Sigmoid colon (tissue), 4 donors: ENCODE measurements around the gene TMEM9.

Experiments used
- EP300 ChIP-seq, 4 donors: sonication (generic); formaldehyde crosslinking; IDR thresholded peaks; one replicate each; pipeline ENCODE4 v1.6.1; 2017; ENCODE audit warnings: antibody characterized with exemption in 4 of 4
- POLR2A ChIP-seq, 2 donors: fragments of 450-650 bp; IDR thresholded peaks; one replicate each; pipeline ENCODE4 v1.6.1; 2016; ENCODE audit warnings: antibody characterized with exemption in 2 of 2, mild to moderate bottlenecking in 2 of 2, moderate library complexity in 2 of 2
- TF ChIP-seq, protein P1 (sequence below), 4 experiments: fragments of 450-650 bp in 3 of 4; fragments of 200-600 bp in 1 of 4; IDR thresholded peaks; one replicate each; pipeline ENCODE4 v1.5.1; 2016 to 2019; ENCODE audit warnings: antibody characterized with exemption in 4 of 4, mild to moderate bottlenecking in 3 of 4, moderate library complexity in 2 of 4

DNA sequence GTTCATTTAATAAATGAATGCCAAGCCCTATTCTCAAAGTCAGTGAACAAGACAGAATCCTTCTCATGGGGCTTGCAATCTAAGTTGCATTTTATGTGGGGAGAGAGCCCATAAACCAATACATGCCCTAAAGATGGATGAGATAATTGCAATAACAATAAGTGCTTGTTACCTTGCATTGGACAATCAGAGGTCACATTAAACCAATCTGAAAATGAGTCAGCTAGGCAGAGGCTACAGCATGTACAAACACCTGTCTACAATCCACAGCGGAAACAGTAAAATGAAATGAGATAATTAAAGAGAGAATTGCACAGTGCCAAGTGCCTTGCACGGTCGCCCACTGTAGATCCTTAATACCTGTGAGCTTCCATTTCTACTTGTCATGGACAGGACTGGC, 28.9 kb upstream of the TMEM9 start:
- TF ChIP-seq, protein P1, sequence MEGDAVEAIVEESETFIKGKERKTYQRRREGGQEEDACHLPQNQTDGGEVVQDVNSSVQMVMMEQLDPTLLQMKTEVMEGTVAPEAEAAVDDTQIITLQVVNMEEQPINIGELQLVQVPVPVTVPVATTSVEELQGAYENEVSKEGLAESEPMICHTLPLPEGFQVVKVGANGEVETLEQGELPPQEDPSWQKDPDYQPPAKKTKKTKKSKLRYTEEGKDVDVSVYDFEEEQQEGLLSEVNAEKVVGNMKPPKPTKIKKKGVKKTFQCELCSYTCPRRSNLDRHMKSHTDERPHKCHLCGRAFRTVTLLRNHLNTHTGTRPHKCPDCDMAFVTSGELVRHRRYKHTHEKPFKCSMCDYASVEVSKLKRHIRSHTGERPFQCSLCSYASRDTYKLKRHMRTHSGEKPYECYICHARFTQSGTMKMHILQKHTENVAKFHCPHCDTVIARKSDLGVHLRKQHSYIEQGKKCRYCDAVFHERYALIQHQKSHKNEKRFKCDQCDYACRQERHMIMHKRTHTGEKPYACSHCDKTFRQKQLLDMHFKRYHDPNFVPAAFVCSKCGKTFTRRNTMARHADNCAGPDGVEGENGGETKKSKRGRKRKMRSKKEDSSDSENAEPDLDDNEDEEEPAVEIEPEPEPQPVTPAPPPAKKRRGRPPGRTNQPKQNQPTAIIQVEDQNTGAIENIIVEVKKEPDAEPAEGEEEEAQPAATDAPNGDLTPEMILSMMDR (IDR thresholded peaks at IDR 0.05) = no peak
- no peak for TF ChIP-seq POLR2A (IDR thresholded peaks at IDR 0.05)
- TF ChIP-seq EP300 (IDR thresholded peaks at IDR 0.05) = no peak
